ENCODE results near the gene SDK2. TPM values are rescaled to one million over a fixed set of nuclear protein-coding genes. Genes with fewer than 3 reads are reported as not detected.

The SDK2 gene
- total and polyA plus RNA-seq, 2 experiments from 2014 or later = 0.74 to 5.1 TPM

- H3K27ac Mint-ChIP-seq = no peak overlapping the region
- peaks cover 3% of the 10 kb centered on the region; the same call in 1 of the 2 replicates for H3K36me3 ChIP-seq (ENCODE audit: insufficient read depth)
- no peaks in the 10 kb centered on the region for H3K9me2 ChIP-seq (ENCODE audit: insufficient read depth)
- no peaks in the 10 kb centered on the region for H3K27me3 ChIP-seq (ENCODE audit: insufficient read depth)
- no peaks in the 10 kb centered on the region for H3K79me2 ChIP-seq (replicated peaks; ENCODE audit: insufficient read depth)
- DNase-seq (ENCODE audit: low spot score) (no peak), ATAC-seq (no peak)
- no peak overlapping the region for H2AFZ ChIP-seq
- peaks cover 25% of the 10 kb centered on the region for H3K4me1 Mint-ChIP-seq
- no peak for TF ChIP-seq ZNF462 (CRISPR knock-in tag; IDR thresholded peaks at IDR 0.05)
- no peak overlapping the region for H3K4me3 ChIP-seq
- H3K9me3 Mint-ChIP-seq = peaks cover 14% of the 10 kb centered on the region
- peaks cover 13% of the 10 kb centered on the region for H3K36me3 Mint-ChIP-seq (ENCODE audit: low read depth)
- no peaks in the 10 kb centered on the region; the same call in 1 of the 2 replicates for H3K4me1 ChIP-seq (ENCODE audit: insufficient read depth)
- H3K27ac ChIP-seq (ENCODE audit: low read depth) = no peak overlapping the region
- H3K4me2 ChIP-seq = no peak overlapping the region
- peaks cover 3% of the 10 kb centered on the region for H3K27me3 Mint-ChIP-seq (ENCODE audit: insufficient read depth, low read depth, poor library complexity)
- no peaks in the 10 kb centered on the region; the same call in 1 of the 2 replicates for H4K20me1 ChIP-seq (replicated peaks; ENCODE audit: insufficient read depth)
- no peak overlapping the region for H3K4me3 Mint-ChIP-seq
- no peaks in the 10 kb centered on the region for H3F3A ChIP-seq (replicated peaks; ENCODE audit: low read depth)
Observed at GRCh38 chr17:73623247-73623646, 21.0 kb downstream of the SDK2 start.

GRCh38 chr17:73622381-73622780 is 21.9 kb downstream of the SDK2 start:
- no peaks in the 10 kb centered on the region for H3F3A ChIP-seq (replicated peaks; ENCODE audit: low read depth)
- Mint-ChIP-seq H3K27me3 (ENCODE audit: insufficient read depth, low read depth, poor library complexity) (peaks cover 3% of the 10 kb centered on the region), H3K4me3 (no peak overlapping the region), H3K27ac (no peak overlapping the region), H3K9me3 (peaks cover 16% of the 10 kb centered on the region), H3K4me1 (peaks cover 30% of the 10 kb centered on the region), H3K36me3 (ENCODE audit: low read depth) (peaks cover 14% of the 10 kb centered on the region)
- DNase-seq (ENCODE audit: low spot score) = no peak
- no peak overlapping the region for H2AFZ ChIP-seq
- no peak for TF ChIP-seq JUNB (IDR thresholded peaks at IDR 0.05; ENCODE audit: unreplicated experiment)
- no peak for TF ChIP-seq ZNF331 (CRISPR knock-in tag; IDR thresholded peaks at IDR 0.05; ENCODE audit: low read depth)
- no peak for TF ChIP-seq EZH2phosphoT487 (IDR thresholded peaks at IDR 0.05; ENCODE audit: unreplicated experiment)
- TF ChIP-seq POLR2AphosphoS5 (IDR thresholded peaks at IDR 0.05; ENCODE audit: low read depth) = no peak
- TF ChIP-seq ZNF114 (CRISPR knock-in tag; IDR thresholded peaks at IDR 0.05) = no peak
- peaks cover 3% of the 10 kb centered on the region; the same call in 1 of the 2 replicates for H3K36me3 ChIP-seq (ENCODE audit: insufficient read depth)
- no peak overlapping the region for H3K27ac ChIP-seq (ENCODE audit: low read depth)
- no peaks in the 10 kb centered on the region; the same call in 1 of the 2 replicates for H4K20me1 ChIP-seq (replicated peaks; ENCODE audit: insufficient read depth)
- H3K4me2 ChIP-seq = no peak overlapping the region
- H3K4me1 ChIP-seq (ENCODE audit: insufficient read depth) = peaks cover 5% of the 10 kb centered on the region; the same call in 1 of the 2 replicates
- no peaks in the 10 kb centered on the region for H3K27me3 ChIP-seq (ENCODE audit: insufficient read depth)
- H3K9me2 ChIP-seq (ENCODE audit: insufficient read depth) = no peaks in the 10 kb centered on the region
- no peak overlapping the region for H3K4me3 ChIP-seq
- H3K79me2 ChIP-seq (replicated peaks; ENCODE audit: insufficient read depth) = no peaks in the 10 kb centered on the region
- ATAC-seq = no peak
